Ovary (tissue), 3 donors: ENCODE data around the gene APOD.

Experiments used
- CTCF ChIP-seq, 3 donors: fragments of 450-650 bp in 2 of 3; fragments of 200-600 bp in 1 of 3; IDR thresholded peaks; one replicate each; pipeline versions ENCODE4 v1.5.1 to v1.8.0; 2016 to 2022; ENCODE audit warnings: antibody characterized with exemption in 3 of 3, mild to moderate bottlenecking in 1 of 3
- EP300 ChIP-seq: sonication (generic); formaldehyde crosslinking; IDR thresholded peaks from one replicate; pipeline ENCODE4 v1.6.1; 2017; ENCODE audit warnings: antibody characterized with exemption
- POLR2A ChIP-seq: fragments of 450-650 bp; IDR thresholded peaks from one replicate; pipeline ENCODE4 v1.6.1; 2017; ENCODE audit warnings: antibody characterized with exemption, mild to moderate bottlenecking, moderate library complexity
- donor health status: DM: no; HTN: no; CAD: no.

GRCh38 chr3:195554458-195554857 is 29.3 kb downstream of the APOD start:
- TF ChIP-seq POLR2A (no peak), CTCF (IDR thresholded peaks at IDR 0.05) (no peak), EP300 (no peak)
